ENCODE data around the gene ETV6. TPM values are rescaled to one million over a fixed set of nuclear protein-coding genes. Genes with fewer than 3 reads are reported as not detected.

The ETV6 gene
- total and polyA plus RNA-seq, 2 of the 8 experiments (the other 6 are each of a cell fraction or from before 2014, with no cell fraction given) = 5.5 to 23.9 TPM

DNA sequence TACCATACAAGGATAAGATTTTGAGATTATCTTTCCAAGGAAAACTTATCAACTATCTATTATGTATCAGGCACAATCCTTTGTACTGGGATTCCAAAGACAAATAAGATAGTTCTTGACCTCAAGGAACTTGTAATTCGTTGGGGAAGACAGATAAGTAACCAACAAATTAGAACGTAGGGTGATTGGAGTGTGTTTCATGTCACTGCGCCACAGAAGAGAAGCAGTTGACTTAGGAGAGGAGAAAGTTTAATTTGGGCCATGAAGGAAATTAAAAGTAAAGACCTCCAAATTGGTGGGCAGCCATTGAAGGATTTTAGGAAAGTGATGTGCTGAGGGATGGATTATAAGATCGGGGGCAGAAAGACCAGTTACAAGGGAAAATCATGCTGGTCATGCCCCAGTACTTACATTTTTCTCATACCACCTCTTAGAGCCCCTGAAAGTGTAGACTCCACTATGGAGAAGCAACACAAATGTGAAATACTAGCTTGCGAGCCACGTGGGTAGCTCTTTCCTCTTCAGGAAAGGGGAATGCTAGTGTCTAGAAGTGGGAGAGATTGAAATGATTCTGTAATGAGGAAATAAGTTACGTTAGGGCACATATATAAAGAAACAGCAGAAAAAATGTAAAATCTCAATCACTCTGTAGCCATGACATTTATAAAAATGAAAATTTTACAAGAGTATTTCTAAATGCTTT, 148.7 kb downstream of the ETV6 start (continued):
- TF ChIP-seq, protein P1, sequence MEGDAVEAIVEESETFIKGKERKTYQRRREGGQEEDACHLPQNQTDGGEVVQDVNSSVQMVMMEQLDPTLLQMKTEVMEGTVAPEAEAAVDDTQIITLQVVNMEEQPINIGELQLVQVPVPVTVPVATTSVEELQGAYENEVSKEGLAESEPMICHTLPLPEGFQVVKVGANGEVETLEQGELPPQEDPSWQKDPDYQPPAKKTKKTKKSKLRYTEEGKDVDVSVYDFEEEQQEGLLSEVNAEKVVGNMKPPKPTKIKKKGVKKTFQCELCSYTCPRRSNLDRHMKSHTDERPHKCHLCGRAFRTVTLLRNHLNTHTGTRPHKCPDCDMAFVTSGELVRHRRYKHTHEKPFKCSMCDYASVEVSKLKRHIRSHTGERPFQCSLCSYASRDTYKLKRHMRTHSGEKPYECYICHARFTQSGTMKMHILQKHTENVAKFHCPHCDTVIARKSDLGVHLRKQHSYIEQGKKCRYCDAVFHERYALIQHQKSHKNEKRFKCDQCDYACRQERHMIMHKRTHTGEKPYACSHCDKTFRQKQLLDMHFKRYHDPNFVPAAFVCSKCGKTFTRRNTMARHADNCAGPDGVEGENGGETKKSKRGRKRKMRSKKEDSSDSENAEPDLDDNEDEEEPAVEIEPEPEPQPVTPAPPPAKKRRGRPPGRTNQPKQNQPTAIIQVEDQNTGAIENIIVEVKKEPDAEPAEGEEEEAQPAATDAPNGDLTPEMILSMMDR (IDR thresholded peaks at IDR 0.05; ENCODE audit: control extremely low read depth in 1 of 3, insufficient read depth in 1 of 3, low read depth in 1 of 3, low read length in 3 of 3) = no peak
- TF ChIP-seq POLR2AphosphoS5 (IDR thresholded peaks at IDR 0.05; ENCODE audit: low read depth, low read length) (no peak), KDM5A (IDR thresholded peaks at IDR 0.05; ENCODE audit: low read length) (no peak), SUZ12 (IDR thresholded peaks at IDR 0.05; ENCODE audit: low read length) (no peak), SIRT6 (IDR thresholded peaks at IDR 0.05; ENCODE audit: low read length) (no peak)

Measured in H1 (cell line).